C4-2B (cell line): ENCODE results near the gene NOL12.

ENCODE experiments used
- ZFX ChIP-seq: fragments of 450-650 bp; IDR thresholded peaks from 2 replicates; pipeline ENCODE4 v1.6.1; 2017
- TF ChIP-seq, protein P1 (sequence below): fragments of 450-650 bp; conservative IDR thresholded peaks from 2 replicates; pipeline ENCODE4 v1.5.1; 2017; ENCODE audit warnings: mild to moderate bottlenecking

DNA sequence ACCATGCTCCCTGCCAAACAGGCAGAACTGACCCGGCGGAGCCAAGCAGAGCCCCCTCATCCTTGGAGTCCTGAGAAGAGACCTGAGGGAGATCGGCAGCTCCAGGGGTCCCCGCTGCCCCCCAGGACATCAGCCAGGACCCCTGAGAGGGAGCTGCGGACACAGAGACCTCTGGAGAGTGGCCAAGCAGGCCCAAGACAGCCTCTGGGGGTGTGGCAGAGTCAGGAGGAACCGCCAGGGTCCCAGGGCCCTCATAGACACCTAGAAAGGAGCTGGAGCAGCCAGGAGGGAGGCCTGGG lies 48.2 kb downstream of the NOL12 start:
- TF ChIP-seq, protein P1, sequence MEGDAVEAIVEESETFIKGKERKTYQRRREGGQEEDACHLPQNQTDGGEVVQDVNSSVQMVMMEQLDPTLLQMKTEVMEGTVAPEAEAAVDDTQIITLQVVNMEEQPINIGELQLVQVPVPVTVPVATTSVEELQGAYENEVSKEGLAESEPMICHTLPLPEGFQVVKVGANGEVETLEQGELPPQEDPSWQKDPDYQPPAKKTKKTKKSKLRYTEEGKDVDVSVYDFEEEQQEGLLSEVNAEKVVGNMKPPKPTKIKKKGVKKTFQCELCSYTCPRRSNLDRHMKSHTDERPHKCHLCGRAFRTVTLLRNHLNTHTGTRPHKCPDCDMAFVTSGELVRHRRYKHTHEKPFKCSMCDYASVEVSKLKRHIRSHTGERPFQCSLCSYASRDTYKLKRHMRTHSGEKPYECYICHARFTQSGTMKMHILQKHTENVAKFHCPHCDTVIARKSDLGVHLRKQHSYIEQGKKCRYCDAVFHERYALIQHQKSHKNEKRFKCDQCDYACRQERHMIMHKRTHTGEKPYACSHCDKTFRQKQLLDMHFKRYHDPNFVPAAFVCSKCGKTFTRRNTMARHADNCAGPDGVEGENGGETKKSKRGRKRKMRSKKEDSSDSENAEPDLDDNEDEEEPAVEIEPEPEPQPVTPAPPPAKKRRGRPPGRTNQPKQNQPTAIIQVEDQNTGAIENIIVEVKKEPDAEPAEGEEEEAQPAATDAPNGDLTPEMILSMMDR: no peak
- TF ChIP-seq ZFX: no peak
